ENCODE results near the gene KLHL29. TPM values are rescaled to one million over a fixed set of nuclear protein-coding genes. Genes with fewer than 3 reads are reported as not detected.

KLHL29 gene
- total and polyA plus RNA-seq, 2 of the 13 experiments (the other 11 are each of a cell fraction or from before 2014, with no cell fraction given) = 0.01 TPM; not detected in 1

GRCh38 chr2:23659773-23660172 is 274.8 kb downstream of the KLHL29 start:
- DNase-seq (ENCODE audit: low spot score) (no peak), FAIRE-seq (no peak), ATAC-seq (no peak)
- in situ Hi-C loops (cut with HindIII; ENCODE audit: extremely low pct_ligation_motif_present, low pct_unique_long_range_greater_than_20kb) (no loop called here), intact Hi-C loops (cut with micrococcal nuclease; ENCODE audit: unreplicated experiment) (no loop called here)
- ChIA-PET CTCF (ENCODE audit: low intra/inter-chr PET ratio, low total read pairs) (no interaction called here), POLR2A (no interaction called here)
- no TSS peak for BruUV-seq (replicated peaks)
- Histone ChIP-seq H3K4me1 (ENCODE audit: insufficient read depth, low read length) (peaks cover 58% of the 10 kb centered on the region), H3K36me3 (replicated peaks in 1 of 2; ENCODE audit: control insufficient read depth in 1 of 2, insufficient read depth in 2 of 2, low read length in 2 of 2) (no peaks in the 10 kb centered on the region), H3K9ac (ENCODE audit: insufficient read depth, low read depth, low read length) (no peak overlapping the region), H3K4me2 (ENCODE audit: low read depth, low read length) (no peak overlapping the region), H3K79me2 (ENCODE audit: insufficient read depth, low read length) (no peaks in the 10 kb centered on the region), H4K20me1 (ENCODE audit: insufficient read depth, low read length) (no peaks in the 10 kb centered on the region), H3K27me3 (ENCODE audit: control insufficient read depth in 1 of 2, insufficient read depth in 2 of 2, low read length in 2 of 2) (peaks cover 0 to 15% of the 10 kb centered on the region in 2 experiments; a peak in 2 of 5 replicates), H3K27ac (ENCODE audit: extremely low read length, insufficient read depth, low read length) (no peak overlapping the region), H3K4me3 (replicated peaks in 1 of 3; ENCODE audit: insufficient read depth in 1 of 3, low read depth in 2 of 3, low read length in 3 of 3) (no peak overlapping the region), H2AFZ (ENCODE audit: low read length) (no peak overlapping the region), H3K9me3 (ENCODE audit: low read length) (no peaks in the 10 kb centered on the region)
- TF ChIP-seq ZNF446 (CRISPR knock-in tag; IDR thresholded peaks at IDR 0.05) = 0 out of 2 replicates have a peak, but pooled peaks have one; percentile 21
- TF ChIP-seq CENPBD1 (CRISPR knock-in tag; IDR thresholded peaks at IDR 0.05; ENCODE audit: borderline replicate concordance, low read depth) = no peak
- 71% methylated on average over 2 of the region's 2 CpGs for WGBS (ENCODE audit: low lambda C conversion rate)

GRCh38 chr2:23660237-23660636 is 275.3 kb downstream of the KLHL29 start:
- Histone ChIP-seq H3K9me3 (ENCODE audit: low read length) (no peaks in the 10 kb centered on the region), H3K27me3 (ENCODE audit: control insufficient read depth in 1 of 2, insufficient read depth in 2 of 2, low read length in 2 of 2) (peaks cover 0 to 10% of the 10 kb centered on the region in 2 experiments; a peak in 2 of 5 replicates), H3K9ac (ENCODE audit: insufficient read depth, low read depth, low read length) (no peak overlapping the region), H3K36me3 (replicated peaks in 1 of 2; ENCODE audit: control insufficient read depth in 1 of 2, insufficient read depth in 2 of 2, low read length in 2 of 2) (no peaks in the 10 kb centered on the region), H3K4me1 (ENCODE audit: insufficient read depth, low read length) (peaks cover 63% of the 10 kb centered on the region), H4K20me1 (ENCODE audit: insufficient read depth, low read length) (no peaks in the 10 kb centered on the region), H3K27ac (ENCODE audit: extremely low read length, insufficient read depth, low read length) (no peak overlapping the region), H3K4me3 (replicated peaks in 1 of 3; ENCODE audit: insufficient read depth in 1 of 3, low read depth in 2 of 3, low read length in 3 of 3) (no peak overlapping the region), H3K4me2 (ENCODE audit: low read depth, low read length) (no peak overlapping the region), H2AFZ (ENCODE audit: low read length) (no peak overlapping the region), H3K79me2 (ENCODE audit: insufficient read depth, low read length) (no peaks in the 10 kb centered on the region)
- ATAC-seq (no peak), FAIRE-seq (no peak), DNase-seq (ENCODE audit: low spot score) (no peak)
- ChIA-PET CTCF (ENCODE audit: low intra/inter-chr PET ratio, low total read pairs) (no interaction called here), POLR2A (no interaction called here)
- intact Hi-C loops (cut with micrococcal nuclease; ENCODE audit: unreplicated experiment) (no loop called here), in situ Hi-C loops (cut with HindIII; ENCODE audit: extremely low pct_ligation_motif_present, low pct_unique_long_range_greater_than_20kb) (no loop called here)
- no TSS peak for BruUV-seq (replicated peaks)
- WGBS (ENCODE audit: low lambda C conversion rate) = 57% methylated on average over 2 of the region's 2 CpGs
- TF ChIP-seq EEA1 (CRISPR knock-in tag; IDR thresholded peaks at IDR 0.05; ENCODE audit: borderline replicate concordance) (no peak), HIVEP1 (CRISPR knock-in tag; IDR thresholded peaks at IDR 0.05) (no peak), ZNF446 (CRISPR knock-in tag; IDR thresholded peaks at IDR 0.05) (0 out of 2 replicates have a peak, but pooled peaks have one; percentile 1)

All from HepG2 (cell line).